ENCODE measurements around the gene SCRN2.
A peak's percentile ranks its signal among the peaks of the same experiment; 100 is the strongest.

Gene SCRN2

DNA sequence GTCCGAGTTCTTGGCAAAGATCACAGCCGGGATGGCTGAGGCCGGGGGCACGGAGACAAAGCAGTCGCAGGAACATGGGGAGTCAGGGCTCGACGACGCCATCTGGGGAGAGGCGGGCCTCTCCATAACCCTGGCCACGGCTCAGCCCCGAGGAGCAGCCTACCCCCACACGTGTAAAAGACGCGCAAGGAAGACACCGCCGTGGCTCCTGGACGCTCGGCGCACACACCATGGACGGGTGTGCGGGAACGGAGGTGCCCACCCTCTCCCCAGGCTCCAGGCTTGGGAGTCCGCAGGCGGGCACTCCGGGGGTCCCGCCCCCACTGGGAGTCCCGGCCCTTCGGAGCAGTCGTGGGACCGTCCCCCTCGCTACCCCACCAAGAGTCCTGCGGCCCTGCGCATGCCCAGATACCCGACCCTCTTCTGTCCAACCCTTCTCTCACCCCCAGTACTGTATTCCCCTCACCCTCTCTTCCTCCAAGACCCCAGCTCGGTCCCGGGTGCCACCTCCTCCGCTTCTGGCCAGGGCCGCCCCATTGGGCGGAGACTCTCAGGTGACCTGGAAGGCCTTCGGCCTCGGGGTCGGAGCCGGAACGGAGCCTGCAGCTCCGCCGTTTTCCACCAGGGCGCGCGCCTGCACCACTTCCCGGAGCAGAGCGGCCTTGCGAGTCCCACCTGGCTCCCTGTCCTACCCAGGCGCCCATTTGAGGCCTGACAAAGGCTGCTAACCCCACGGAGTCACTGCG, at the start of gene SCRN2:
Gene SCRN2 (minus strand): TSS at position 532 of the 746 bp plus-strand sequence. CDS start 430 bp downstream, at position 102.
- peak; percentile 77 for DNase-seq

DNA sequence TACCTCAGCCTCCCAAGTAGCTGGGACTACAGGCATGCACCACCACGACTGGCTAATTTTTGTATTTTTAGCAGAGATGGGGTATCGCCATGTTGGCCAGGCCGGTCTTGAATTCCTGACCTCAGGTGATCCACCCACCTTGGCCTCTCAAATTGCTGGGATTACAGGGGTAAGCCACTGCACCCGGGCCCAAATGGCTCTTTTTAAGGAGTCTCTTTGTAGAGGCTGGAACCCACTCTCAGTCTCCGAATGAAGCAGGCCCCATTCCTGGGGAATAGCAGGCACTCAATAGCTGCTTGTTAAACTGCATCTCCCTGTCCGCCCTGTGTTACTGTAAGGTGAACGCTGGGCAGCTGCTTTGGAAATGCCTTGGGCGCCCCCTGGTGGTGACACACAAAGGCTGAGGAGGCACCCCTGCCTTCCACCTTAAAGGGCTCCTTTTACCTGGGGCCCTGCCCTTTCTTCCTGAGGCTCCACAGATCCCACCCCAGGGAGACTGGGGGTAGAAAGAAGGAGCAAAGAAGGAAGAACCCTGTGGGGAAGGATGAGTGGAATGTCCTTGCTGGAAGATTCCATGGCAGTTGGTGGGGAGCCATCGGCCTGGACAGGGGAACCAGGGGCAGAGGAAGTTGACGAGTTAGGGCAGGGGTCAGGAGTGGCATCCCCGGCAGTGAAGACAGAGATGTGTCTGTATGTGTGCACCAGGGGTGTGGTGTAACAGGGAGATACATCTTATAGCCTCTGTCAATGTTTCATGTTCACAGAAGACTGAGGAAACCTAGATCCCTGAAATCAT, 48.9 kb upstream of the SCRN2 start:
- peak; percentile 71 for DNase-seq

DNA sequence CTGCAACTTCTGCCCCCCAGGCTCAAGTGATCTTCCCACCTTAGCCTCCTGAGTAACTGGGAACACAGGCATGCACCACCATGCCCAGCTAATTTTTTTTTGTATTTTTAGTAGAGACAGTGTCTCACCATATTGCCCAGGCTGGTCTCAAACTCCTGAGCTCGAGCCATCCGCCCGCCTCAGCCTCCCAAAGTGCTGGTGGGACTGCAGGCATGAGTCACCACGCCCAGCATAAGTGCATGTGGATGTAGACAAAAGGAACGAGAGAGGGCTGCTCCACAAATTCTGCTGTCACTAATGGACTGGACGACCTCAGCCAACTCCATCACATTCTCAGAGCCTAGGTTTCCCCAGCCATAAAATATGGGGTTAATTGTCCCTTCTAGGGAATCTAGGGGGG, 47.2 kb upstream of the SCRN2 start:
- no peak for DNase-seq

GRCh38 chr17:47884905-47885730, 44.0 kb upstream of the SCRN2 start:
- no peak for DNase-seq

DNA sequence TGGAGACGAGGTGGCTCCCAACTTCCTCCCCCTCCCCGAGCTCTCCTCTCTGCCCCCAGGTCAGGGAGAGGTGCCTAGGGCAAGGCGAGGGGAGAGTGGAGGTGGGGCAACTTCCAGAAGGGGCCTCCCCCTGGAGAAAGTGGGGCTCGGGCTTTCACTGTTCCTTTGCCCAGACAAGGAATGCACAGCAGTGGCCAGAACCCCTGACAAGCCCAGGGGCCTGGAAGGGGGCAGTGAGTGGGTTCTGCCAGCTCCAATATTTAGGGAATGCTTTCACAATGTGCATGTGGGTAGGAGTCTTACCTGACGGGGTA, 43.3 kb upstream of the SCRN2 start:
- no peak for DNase-seq

GRCh38 chr17:47883589-47884426, 42.7 kb upstream of the SCRN2 start:
- DNase-seq, result no peak

DNA sequence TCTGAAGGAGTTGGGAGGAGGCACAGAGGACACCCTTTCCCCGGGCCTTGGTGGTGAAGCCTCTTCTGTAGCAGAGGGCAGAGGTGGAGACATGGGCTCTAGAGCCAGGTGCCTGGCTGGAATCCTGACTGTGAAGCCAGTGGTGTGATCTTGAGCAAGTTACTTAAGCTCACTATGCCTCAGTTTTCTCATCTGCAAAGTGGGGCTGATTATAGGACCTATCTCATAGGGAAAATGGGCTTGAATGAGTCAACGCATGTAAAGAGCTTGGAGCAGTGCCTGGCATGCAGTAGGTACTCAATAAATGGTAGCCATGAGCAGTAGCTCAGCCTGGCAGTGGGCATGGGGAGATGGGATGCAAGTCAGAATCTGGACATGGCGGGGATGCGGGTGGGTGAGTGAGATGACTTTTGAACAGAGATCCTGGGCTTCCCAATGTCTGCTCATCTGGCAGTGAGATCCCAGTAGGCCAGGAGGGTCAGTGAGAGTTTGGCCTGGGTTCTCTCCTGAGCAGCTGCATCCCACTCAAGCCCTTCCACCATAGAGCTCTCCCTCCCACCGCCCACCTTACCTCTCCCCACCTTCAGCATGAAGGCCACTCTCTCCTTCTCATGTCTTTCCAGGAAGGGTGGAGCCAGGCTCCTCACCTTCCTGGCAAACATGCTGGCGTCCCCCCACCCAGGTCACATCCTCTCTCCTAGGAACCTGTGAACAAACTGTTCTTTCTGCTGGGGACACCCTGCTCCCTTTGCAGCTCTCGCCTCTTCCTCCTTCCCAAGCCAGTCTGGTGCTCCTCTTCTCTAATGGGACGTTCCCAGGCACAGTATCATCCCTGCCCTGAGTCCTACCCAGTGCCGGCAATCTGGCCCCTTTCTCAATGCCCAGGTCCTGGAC, 41.9 kb upstream of the SCRN2 start:
- DNase-seq, result no peak

DNA sequence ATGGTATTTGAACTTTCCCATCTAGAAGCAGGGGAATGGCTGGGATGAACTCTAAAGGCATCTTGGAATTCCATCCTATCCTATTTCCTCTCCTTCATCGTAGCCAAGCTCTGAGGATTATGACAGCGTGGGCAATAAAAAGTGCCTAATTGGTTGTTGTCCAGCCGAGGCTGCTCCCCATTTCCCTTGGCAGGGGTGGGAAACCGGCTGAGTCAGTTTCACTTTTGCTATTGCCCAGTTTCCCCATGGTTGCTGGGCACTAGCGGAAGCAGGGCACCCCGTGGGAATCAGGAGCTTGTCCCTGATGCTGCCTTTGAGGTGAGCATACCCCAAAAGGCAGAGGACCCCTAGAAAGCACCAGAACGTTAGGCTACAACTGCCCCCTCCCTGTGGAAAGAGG, 41.2 kb upstream of the SCRN2 start:
- peak; percentile 13 for DNase-seq

GRCh38 chr17:47879776-47880454, 38.8 kb upstream of the SCRN2 start:
- no peak for DNase-seq

- DNase-seq, result peak; percentile 82
These were observed 38.0 kb upstream of the SCRN2 start for GRCh38 chr17:47879028-47879585.

GRCh38 chr17:47878203-47879027, 37.3 kb upstream of the SCRN2 start:
- DNase-seq, result no peak

DNA sequence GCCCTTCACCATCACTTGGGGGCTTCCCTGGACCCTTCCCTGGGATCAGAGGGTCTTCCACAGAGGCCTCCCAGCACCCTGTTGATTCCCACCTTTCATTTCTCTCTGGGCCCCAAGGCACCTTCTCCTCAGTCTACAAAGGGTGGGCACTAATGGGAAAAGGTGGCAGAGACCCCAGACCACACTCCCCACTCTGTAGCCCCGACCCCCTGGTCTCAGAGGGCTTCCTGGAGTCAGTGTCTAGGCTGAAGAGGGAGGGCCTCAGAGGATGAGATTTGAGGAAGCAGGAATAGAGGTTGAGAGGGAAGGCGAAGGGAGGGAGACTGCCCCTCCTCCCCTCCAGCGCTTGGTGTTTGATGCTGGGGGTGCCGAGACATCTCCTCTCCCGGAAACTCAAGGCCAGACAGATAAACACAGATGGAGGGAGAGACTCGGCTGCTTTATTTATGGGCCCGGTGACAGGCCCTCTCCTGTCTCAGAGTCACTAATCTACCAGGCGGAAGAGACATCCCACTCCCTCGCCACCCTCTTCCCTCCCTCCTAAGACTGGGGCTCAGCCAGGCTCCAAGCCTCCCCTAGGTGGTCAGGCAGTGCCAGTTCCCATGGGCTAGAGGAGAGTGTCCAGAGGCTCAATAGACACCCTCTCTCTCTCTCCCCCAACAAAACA, 36.4 kb upstream of the SCRN2 start:
- DNase-seq, result peak; percentile 60

DNA sequence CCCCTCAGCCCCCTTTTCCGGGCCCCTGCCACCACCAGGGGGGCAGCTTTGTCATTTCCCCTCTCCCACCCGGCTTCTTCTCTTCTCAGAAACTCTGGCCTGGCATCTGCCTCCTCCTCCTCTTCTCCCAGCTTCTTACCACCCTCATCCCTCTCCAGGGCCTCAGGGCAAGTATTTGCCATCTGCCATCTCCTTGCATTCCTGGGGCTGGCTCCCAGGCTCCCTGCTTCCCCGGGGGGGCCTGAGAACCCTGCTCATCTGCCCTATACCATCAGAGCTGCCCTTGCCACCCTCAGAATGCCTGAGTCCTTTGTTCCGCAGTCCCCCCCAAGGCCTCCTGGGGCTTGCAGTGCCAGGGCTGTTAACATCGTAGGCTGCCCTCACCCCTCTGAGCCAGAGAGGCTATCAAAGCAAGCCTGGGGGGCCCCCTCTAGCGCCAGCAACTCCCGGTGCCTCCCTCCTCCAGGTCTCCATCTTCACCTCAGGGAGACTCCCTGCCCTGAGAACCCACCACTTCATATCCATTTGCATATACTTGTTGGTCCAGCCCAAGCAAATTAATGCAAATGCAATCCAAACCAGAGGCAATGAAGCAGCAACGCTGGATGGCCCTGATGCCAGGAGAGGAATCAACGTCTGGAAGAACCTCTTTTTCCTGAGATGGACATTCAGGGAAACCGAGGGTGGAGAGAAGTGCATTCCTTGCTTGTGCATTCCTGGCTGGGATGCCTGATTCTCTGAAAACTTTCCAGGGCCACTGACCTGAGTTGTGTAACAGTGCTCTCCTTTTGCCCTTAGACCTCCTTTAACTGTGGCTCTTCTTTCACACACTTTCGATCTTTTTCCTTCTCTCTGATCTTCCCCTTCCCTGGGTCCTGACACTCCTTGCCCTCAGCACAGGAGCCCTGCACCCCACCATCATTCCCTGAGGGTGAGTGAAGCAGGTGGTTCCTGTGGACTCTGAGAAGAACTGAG, 34.2 kb upstream of the SCRN2 start:
- no peak for DNase-seq

DNA sequence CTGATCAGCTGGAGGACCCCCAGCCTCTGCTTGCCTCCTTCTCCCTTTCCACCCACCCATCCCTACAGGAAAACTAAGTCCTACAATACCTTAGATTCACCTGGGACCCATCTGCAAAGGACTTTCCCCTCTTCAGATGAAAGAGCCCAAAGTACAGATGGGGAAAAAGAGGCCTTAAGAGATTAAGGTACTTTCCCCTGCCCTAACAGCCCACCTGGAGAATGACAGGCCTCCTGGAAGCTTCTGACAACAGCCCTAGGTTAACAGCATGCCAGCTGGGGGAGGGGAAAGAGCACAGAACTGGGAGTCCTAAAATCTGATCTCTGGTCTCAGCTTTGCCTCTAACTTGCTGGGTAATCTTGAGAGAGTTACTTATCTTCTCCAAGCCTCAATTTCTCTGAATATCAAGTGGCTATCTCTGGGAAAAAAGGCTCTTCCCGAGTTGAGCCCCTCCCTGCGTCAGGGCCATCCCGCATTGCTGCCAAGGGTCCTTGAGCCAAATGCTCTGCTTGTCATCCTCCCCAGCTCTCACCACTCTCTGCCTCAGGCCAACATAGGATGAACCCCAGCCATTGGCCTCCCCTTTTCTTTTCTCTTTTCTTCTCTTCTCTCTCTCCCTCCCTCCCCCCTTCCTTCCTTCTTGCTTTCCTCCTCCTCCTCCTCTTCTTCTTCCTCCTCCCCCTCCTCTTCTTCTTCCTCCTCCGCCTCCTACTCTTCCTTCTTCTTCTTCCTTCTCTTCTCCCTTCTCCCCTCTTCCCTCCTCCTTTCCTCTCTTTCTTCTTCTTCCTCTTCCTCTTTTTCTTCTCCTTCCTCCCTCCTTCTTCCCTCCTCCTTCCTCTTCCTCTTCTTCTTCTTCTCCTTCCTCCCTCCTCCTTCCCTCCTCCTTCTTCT, 32.4 kb upstream of the SCRN2 start:
- no peak for DNase-seq

DNA sequence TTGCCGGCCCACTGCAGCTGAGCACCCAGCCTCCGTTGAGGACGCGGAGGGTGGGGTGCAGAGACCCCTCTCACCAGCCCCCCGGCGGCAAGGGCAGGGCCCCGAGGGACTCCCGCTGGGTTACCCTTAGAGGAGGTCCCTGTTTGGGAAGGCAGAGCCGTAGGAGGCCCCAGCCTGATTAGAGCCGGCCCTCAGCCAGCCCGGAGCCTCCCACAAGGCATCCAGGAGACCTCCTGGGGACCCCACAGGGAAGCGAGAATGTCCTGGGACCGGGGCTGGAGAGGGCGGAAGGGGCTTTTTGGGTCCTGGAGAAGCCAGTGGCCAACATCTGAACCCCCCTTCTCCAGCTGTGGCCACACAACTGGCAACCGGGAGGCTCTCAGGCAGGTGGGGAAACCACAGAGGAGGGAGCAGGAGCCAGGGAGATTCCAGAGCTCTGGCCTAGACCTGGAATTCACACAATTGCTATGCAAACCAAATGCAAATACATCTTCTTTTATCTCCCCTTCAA, 31.6 kb upstream of the SCRN2 start:
- DNase-seq, result no peak

- DNase-seq, result no peak
These were observed 31.1 kb upstream of the SCRN2 start for GRCh38 chr17:47872019-47872650.

Measured in fibroblast of skin of right biceps (primary cell).